K562 (cell line): ENCODE measurements around the gene AURKB. TPM values are rescaled to one million over a fixed set of nuclear protein-coding genes. Genes with fewer than 3 reads are reported as not detected.
A peak's percentile ranks its signal among the peaks of the same experiment; 100 is the strongest.

Source experiments
- ATAC-seq: fragments of 200-7000 bp; cut with Tn5 transposase; 3 replicates; pipeline ENCODE4 v1.9.1; 2020; ENCODE audit warnings: moderate library complexity
- BruUV-seq: library from RNA; stranded (reverse); fragments of 400-500 nt; replicated peaks from 2 replicates; lab custom pipeline; 2021; lab: Mats Ljungman, UMichigan
- CTCF ChIA-PET: fragments of 300-600 bp; formaldehyde crosslinking; extraction: SDS; loops from one replicate; lab custom pipeline; 2021; ENCODE audit warnings: low intra/inter-chr PET ratio; lab: Yijun Ruan, JAX
- POLR2A ChIA-PET: fragments of 300-600, 350-650 bp; sonication (Branson Sonifier 250); formaldehyde crosslinking; extraction: SDS; loops from one replicate; lab custom pipeline; 2021; ENCODE audit warnings: antibody characterized with exemption, inconsistent platforms; lab: Yijun Ruan, JAX
- DNase-seq, 4 experiments: peaks; one replicate each; pipeline versions ENCODE4 v3.0.0 to v3.0.0-alpha.2; 2011 to 2018; ENCODE audit warnings: low spot score in 3 of 4, mixed read lengths in 3 of 4; ENCODE audit errors: extremely low read depth in 1 of 4
- FAIRE-seq: peaks from 2 replicates; lab custom pipeline; 2011; peaks lifted over from hg19 to GRCh38; lab: Jason Lieb, UNC
- H2AFZ ChIP-seq: 2 replicates; pipeline ENCODE4 v1.6.0; 2011; ENCODE audit warnings: low read depth, low read length, control low read depth, inconsistent platforms
- H3K27ac ChIP-seq: fragments of 200-600 bp; 3 replicates; pipeline ENCODE4 v1.8.0; 2011; ENCODE audit warnings: low read depth, mild to moderate bottlenecking, control low read depth, inconsistent platforms, low read length, moderate library complexity, mixed read lengths; ENCODE audit errors: extremely low read depth
- H3K27me3 ChIP-seq, 2 experiments: fragments of 300-600 bp in 1 of 2; 2 replicates in 1 of 2; 3 replicates in 1 of 2; pipeline versions ENCODE4 v1.6.0 to v1.8.0; 2011; ENCODE audit warnings: inconsistent platforms in 2 of 2, low read length in 2 of 2, mild to moderate bottlenecking in 1 of 2, mixed read lengths in 1 of 2, moderate library complexity in 1 of 2; ENCODE audit not compliant: control insufficient read depth in 2 of 2, insufficient read depth in 2 of 2
- H3K36me3 ChIP-seq: fragments of 300-600 bp; 3 replicates; pipeline ENCODE4 v1.8.0; 2011; ENCODE audit warnings: mild to moderate bottlenecking, low read length, inconsistent platforms; ENCODE audit not compliant: control insufficient read depth, insufficient read depth
- H3K4me1 ChIP-seq, 2 experiments: fragments of 200-600 bp in 1 of 2; replicated peaks in 1 of 2; 2 replicates in 1 of 2; 3 replicates in 1 of 2; pipeline versions ENCODE4 v1.5.1 to v1.8.0; 2011; ENCODE audit warnings: inconsistent platforms in 2 of 2, low read length in 2 of 2, mild to moderate bottlenecking in 1 of 2, mixed read lengths in 1 of 2, moderate library complexity in 1 of 2; ENCODE audit not compliant: control insufficient read depth in 2 of 2, insufficient read depth in 2 of 2
- H3K4me2 ChIP-seq: 2 replicates; pipeline ENCODE4 v1.6.1; 2011; ENCODE audit warnings: low read length, control low read depth, inconsistent platforms, mixed read lengths; ENCODE audit not compliant: insufficient read depth
- H3K4me3 ChIP-seq: fragments of 200-600 bp; sonication (generic), shearing (Covaris generic); 2 replicates; pipeline ENCODE4 v1.5.1; 2016; ENCODE audit warnings: control low read depth, inconsistent platforms
- H3K79me2 ChIP-seq: fragments of 200-600 bp; 3 replicates; pipeline ENCODE4 v1.8.0; 2011; ENCODE audit warnings: low read length, inconsistent platforms; ENCODE audit not compliant: control insufficient read depth, insufficient read depth
- H3K9ac ChIP-seq, 2 experiments: 2 replicates each; pipeline versions ENCODE4 v1.6.0 to v1.6.1; 2011; ENCODE audit warnings: low read depth in 2 of 2, low read length in 2 of 2, control low read depth in 1 of 2, inconsistent platforms in 1 of 2, mild to moderate bottlenecking in 1 of 2, mixed read lengths in 1 of 2; ENCODE audit not compliant: insufficient read depth in 1 of 2
- H3K9me1 ChIP-seq: one replicate; pipeline ENCODE4 v1.6.0; 2011; ENCODE audit warnings: inconsistent platforms, mild to moderate bottlenecking, low read length, moderate library complexity; ENCODE audit not compliant: control insufficient read depth, insufficient read depth
- H3K9me3 ChIP-seq: replicated peaks from 2 replicates; pipeline ENCODE4 v1.5.1; 2011; ENCODE audit warnings: low read depth, low read length, inconsistent platforms; ENCODE audit not compliant: control insufficient read depth, insufficient read depth
- H4K20me1 ChIP-seq: replicated peaks from 2 replicates; pipeline ENCODE4 v1.6.1; 2011; ENCODE audit warnings: low read length, inconsistent platforms, mixed read lengths; ENCODE audit not compliant: control insufficient read depth, insufficient read depth
- DDX20 ChIP-seq: fragments of 450-650 bp; IDR thresholded peaks from 2 replicates; pipeline ENCODE4 v1.6.1; 2016; ENCODE audit warnings: missing genetic modification characterization, low read depth, mild to moderate bottlenecking, missing compliant biosample characterization, moderate library complexity
- HMBOX1 ChIP-seq: sonication (generic); IDR thresholded peaks from 2 replicates; pipeline ENCODE4 v1.6.1; 2016
- MEF2D ChIP-seq: conservative IDR thresholded peaks from 2 replicates; pipeline ENCODE4 v1.6.1; 2016; ENCODE audit warnings: low read depth, missing genetic modification characterization, missing compliant biosample characterization
- POLR2G ChIP-seq: fragments of 200-400 bp; formaldehyde crosslinking; IDR thresholded peaks from 2 replicates; pipeline ENCODE4 v1.6.1; 2017; ENCODE audit warnings: low read depth, mild to moderate bottlenecking, antibody characterized with exemption, low read length, moderate library complexity
- ZC3H11A ChIP-seq: IDR thresholded peaks from 2 replicates; pipeline ENCODE4 v1.6.1; 2012; ENCODE audit warnings: low read depth, low read length, improper control_type of control experiment
- ZNF699 ChIP-seq: fragments of 250-450 bp; sonication (Bioruptor Pico); IDR thresholded peaks from 2 replicates; pipeline ENCODE4 v1.8.0; 2021; ENCODE audit warnings: mild to moderate bottlenecking, moderate library complexity; ENCODE audit not compliant: insufficient replicate concordance
- ZNF780A ChIP-seq: fragments of 250-450 bp; sonication (Bioruptor Pico); IDR thresholded peaks from 2 replicates; pipeline ENCODE4 v1.5.0; 2021; ENCODE audit warnings: mild to moderate bottlenecking
- WGBS: fragments of 100-300 bp; shearing (Covaris generic); methylation state at CpG from one replicate; pipeline ENCODE4 v1.1.6; 2016; ENCODE audit warnings: low coverage, mixed read lengths; ENCODE audit not compliant: insufficient coverage; ENCODE audit errors: missing lambda C conversion rate; 5-methylcytosine and 5-hydroxymethylcytosine counted together
- in situ Hi-C: fragments of 300-500 bp; cut with MboI; formaldehyde crosslinking; loops from 4 replicates; pipeline ENCODE4 v1.15.0; 2018; ENCODE audit warnings: inconsistent platforms, mixed read lengths
- intact Hi-C: fragments of 100-400 bp; cut with micrococcal nuclease; formaldehyde crosslinking; loops from 2 replicates; pipeline ENCODE4 v1.14.2; 2022
- polyA plus RNA-seq, 8 experiments: library from polyadenylated mRNA; depleted of rRNA in 4 of 8; stranded (reverse) in 5 of 8; unstranded in 3 of 8; fragments of >200 nt; fragmentation: Nextera tagmentation in 2 of 8; fragmentation: Illumina TruSeq in 1 of 8; extraction: Ambion mirVana in 2 of 8; extraction: Trizol in 1 of 8; gene quantifications; 2 replicates each; pipeline versions ENCODE4 v1.2.1 to v1.2.3, GENCODE V29; 2011 to 2014; ENCODE audit warnings: inconsistent platforms in 1 of 8, missing spikeins in 1 of 8
- total RNA-seq, 7 experiments: library from RNA; depleted of rRNA in 6 of 7; stranded (reverse); fragments of >200 nt in 6 of 7; fragmentation: Illumina TruSeq in 2 of 7; extraction: Trizol in 2 of 7; gene quantifications; 2 replicates each; pipeline versions ENCODE4 v1.2.1 to v1.2.3, GENCODE V29; 2011 to 2021; ENCODE audit warnings: low replicate concordance in 1 of 7

Gene AURKB
- total and polyA plus RNA-seq, 9 of the 15 experiments (the other 6 are each of a cell fraction or from before 2014, with no cell fraction given) = 27.2 to 114 (median 74.8) TPM

GRCh38 chr17:8225813-8226535 lies 15.6 kb upstream of the AURKB start (continued):
- TF ChIP-seq HMBOX1 (peak; percentile 66; the same call in 1 of the 2 replicates), MEF2D (no peak)

- Histone ChIP-seq H3K27me3 (no peaks in the 10 kb centered on the region), H2AFZ (no peak overlapping the region), H3K4me2 (0 out of 2 replicates have a peak overlapping the region, but pooled peaks have one; percentile 18), H3K79me2 (no peaks in the 10 kb centered on the region), H3K4me1 (peaks cover 20 to 21% of the 10 kb centered on the region in 2 experiments; a peak in 4 of 5 replicates), H3K9me1 (no peaks in the 10 kb centered on the region), H3K27ac (no peak overlapping the region; the same call in 2 of the 3 replicates), H3K4me3 (no peak overlapping the region), H3K9me3 (no peaks in the 10 kb centered on the region), H3K36me3 (peaks cover 32% of the 10 kb centered on the region; the same call in 2 of the 3 replicates), H3K9ac (peak overlapping the region in 1 of 2 experiments; percentile 11; a peak in 1 of 4 replicates), H4K20me1 (peaks cover 5% of the 10 kb centered on the region)
- TF ChIP-seq ZNF699 (CRISPR knock-in tag) (no peak), ZC3H11A (no peak), DDX20 (tag) (no peak), POLR2G (0 out of 2 replicates have a peak, but pooled peaks have one; percentile 14), ZNF780A (no peak)
- ChIA-PET CTCF (no interaction called here), POLR2A (interaction anchor here (0.6 to 7.5 kb wide), 5 partner anchors 14 to 70 kb away, joined by 3 to 89 read pairs (median 3); partner anchors contain the start of genes AURKB and SLC25A35)
- ATAC-seq (no peak), DNase-seq (no peak), FAIRE-seq (no peak)
- no TSS peak for BruUV-seq
- intact Hi-C loops = loop anchor here (10.0 kb wide), 1 partner anchor 160 kb away; the partner anchor contains the start of gene RPL26
- 85% methylated on average over 19 of the region's 26 CpGs for WGBS
- in situ Hi-C loops = loop anchor here (5.0 kb wide), 1 partner anchor 103 kb away; the partner anchor contains the start of gene HES7
These were observed 14.8 kb upstream of the AURKB start for GRCh38 chr17:8224891-8225812.
